WI38 (cell line): ENCODE data around the gene GNPTAB.
"Not testable (repeated sequence)": the region's sequence is repeated elsewhere in the genome, so short reads cannot be mapped to it uniquely, and the experiment has no call there.

Experiments
- H3K4me3 ChIP-seq: 2 replicates; pipeline ENCODE4 v1.5.1; 2011; ENCODE audit warnings: low read depth, mild to moderate bottlenecking, control low read depth, low read length
- CTCF ChIP-seq: IDR thresholded peaks from 2 replicates; pipeline ENCODE4 v1.5.1; 2012; ENCODE audit warnings: low read depth, mild to moderate bottlenecking, control low read depth, low read length

The GNPTAB gene

GRCh38 chr12:101828463-101829196 lies 2.1 kb downstream of the GNPTAB start:
- no peak for TF ChIP-seq CTCF
- H3K4me3 ChIP-seq: no peak overlapping the region

GRCh38 chr12:101826766-101827368 lies 3.9 kb downstream of the GNPTAB start:
- H3K4me3 ChIP-seq: no peak overlapping the region
- TF ChIP-seq CTCF: no peak

- no peak overlapping the region for H3K4me3 ChIP-seq
- no peak for TF ChIP-seq CTCF
Observed at GRCh38 chr12:101824831-101825230, 5.9 kb downstream of the GNPTAB start.

GRCh38 chr12:101823891-101824290 lies 6.9 kb downstream of the GNPTAB start:
- TF ChIP-seq CTCF: no peak
- H3K4me3 ChIP-seq: no peak overlapping the region

- TF ChIP-seq CTCF: no peak
- H3K4me3 ChIP-seq: no peak overlapping the region
Observed at GRCh38 chr12:101823039-101823438, 7.7 kb downstream of the GNPTAB start.

GRCh38 chr12:101819467-101819866 lies 11.3 kb downstream of the GNPTAB start:
- TF ChIP-seq CTCF: no peak

GRCh38 chr12:101818689-101819088 lies 12.1 kb downstream of the GNPTAB start:
- H3K4me3 ChIP-seq: not testable (repeated sequence)

More at GRCh38 chr12:101819467-101819866, 11.3 kb downstream of the GNPTAB start:
- H3K4me3 ChIP-seq: no peak overlapping the region
